ENCODE results near the gene SOAT1. TPM values are rescaled to one million over a fixed set of nuclear protein-coding genes. Genes with fewer than 3 reads are reported as not detected.

The SOAT1 gene
- total RNA-seq, 1 experiment from 2014 or later: 33.9 TPM

DNA sequence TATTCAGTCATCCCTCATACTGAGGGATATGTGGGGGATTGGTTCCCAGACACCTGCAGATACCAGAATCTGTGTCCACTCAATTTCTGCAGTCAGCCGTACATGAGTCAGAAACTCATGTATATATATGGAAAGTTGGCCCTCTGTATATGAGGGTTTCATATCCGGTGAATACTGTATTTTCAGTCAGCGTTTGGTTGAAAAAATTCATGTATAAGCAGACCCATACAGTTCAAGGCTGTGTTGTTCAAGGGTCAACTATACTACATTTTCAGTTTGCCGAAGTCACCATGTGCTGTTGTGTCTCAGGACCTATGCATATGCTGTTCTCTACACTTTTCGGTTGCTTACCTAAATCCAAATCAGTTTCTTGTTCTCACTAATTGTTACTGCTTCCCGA, 82.6 kb downstream of the SOAT1 start:
- no peak for DNase-seq (ENCODE audit: low read depth, low spot score)
- BruUV-seq (replicated peaks): no TSS peak
- CTCF ChIA-PET: no interaction called here
- RAD21 ChIA-PET (ENCODE audit: low non-redundant PET in 1 of 2, low total read pairs in 2 of 2, uncharacterized antibody in 2 of 2, unreplicated experiment in 2 of 2): no interaction called here
- Histone ChIP-seq H3K27ac (ENCODE audit: low read depth, low read length) (no peak overlapping the region), H3K9ac (ENCODE audit: low read length) (no peak overlapping the region), H2AFZ (ENCODE audit: low read depth, low read length, poor library complexity, severe bottlenecking) (no peak overlapping the region), H3K4me2 (ENCODE audit: low read length) (no peak overlapping the region), H3K36me3 (ENCODE audit: control insufficient read depth in 1 of 2, insufficient read depth in 2 of 2, low read length in 2 of 2) (no peaks in the 10 kb centered on the region), H4K20me1 (ENCODE audit: insufficient read depth) (no peaks in the 10 kb centered on the region), H3K4me1 (ENCODE audit: control insufficient read depth in 1 of 2, insufficient read depth in 2 of 2, low read length in 2 of 2) (no peaks in the 10 kb centered on the region), H3K79me2 (ENCODE audit: insufficient read depth, low read length) (no peaks in the 10 kb centered on the region), H3K27me3 (ENCODE audit: insufficient read depth, low read length) (no peaks in the 10 kb centered on the region), H3K9me2 (ENCODE audit: insufficient read depth) (no peaks in the 10 kb centered on the region), H3K4me3 (replicated peaks in 1 of 2; ENCODE audit: low read depth in 1 of 2, low read length in 2 of 2) (no peak overlapping the region), H3K9me3 (ENCODE audit: control insufficient read depth in 1 of 2, insufficient read depth in 1 of 2, low read depth in 1 of 2, low read length in 2 of 2) (no peaks in the 10 kb centered on the region)
- ATAC-seq: no peak
- POLR2A ChIA-PET: no interaction called here
- TF ChIP-seq YY1 (IDR thresholded peaks at IDR 0.05; ENCODE audit: extremely low read depth, insufficient replicate concordance, low read depth, low read length): no peak
- no peak for TF ChIP-seq SRF (IDR thresholded peaks at IDR 0.05; ENCODE audit: low read depth)
- no peak for TF ChIP-seq RAD21 (IDR thresholded peaks at IDR 0.05; ENCODE audit: low read depth)
- TF ChIP-seq, protein P1, sequence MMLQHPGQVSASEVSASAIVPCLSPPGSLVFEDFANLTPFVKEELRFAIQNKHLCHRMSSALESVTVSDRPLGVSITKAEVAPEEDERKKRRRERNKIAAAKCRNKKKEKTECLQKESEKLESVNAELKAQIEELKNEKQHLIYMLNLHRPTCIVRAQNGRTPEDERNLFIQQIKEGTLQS (IDR thresholded peaks at IDR 0.05): no peak
- no peak for TF ChIP-seq EZH2phosphoT487 (IDR thresholded peaks at IDR 0.05; ENCODE audit: borderline replicate concordance)
- no peak for TF ChIP-seq ELF1 (IDR thresholded peaks at IDR 0.05; ENCODE audit: borderline replicate concordance, low read depth)
- TF ChIP-seq, protein P2, sequence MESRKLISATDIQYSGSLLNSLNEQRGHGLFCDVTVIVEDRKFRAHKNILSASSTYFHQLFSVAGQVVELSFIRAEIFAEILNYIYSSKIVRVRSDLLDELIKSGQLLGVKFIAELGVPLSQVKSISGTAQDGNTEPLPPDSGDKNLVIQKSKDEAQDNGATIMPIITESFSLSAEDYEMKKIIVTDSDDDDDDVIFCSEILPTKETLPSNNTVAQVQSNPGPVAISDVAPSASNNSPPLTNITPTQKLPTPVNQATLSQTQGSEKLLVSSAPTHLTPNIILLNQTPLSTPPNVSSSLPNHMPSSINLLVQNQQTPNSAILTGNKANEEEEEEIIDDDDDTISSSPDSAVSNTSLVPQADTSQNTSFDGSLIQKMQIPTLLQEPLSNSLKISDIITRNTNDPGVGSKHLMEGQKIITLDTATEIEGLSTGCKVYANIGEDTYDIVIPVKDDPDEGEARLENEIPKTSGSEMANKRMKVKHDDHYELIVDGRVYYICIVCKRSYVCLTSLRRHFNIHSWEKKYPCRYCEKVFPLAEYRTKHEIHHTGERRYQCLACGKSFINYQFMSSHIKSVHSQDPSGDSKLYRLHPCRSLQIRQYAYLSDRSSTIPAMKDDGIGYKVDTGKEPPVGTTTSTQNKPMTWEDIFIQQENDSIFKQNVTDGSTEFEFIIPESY (IDR thresholded peaks at IDR 0.05; ENCODE audit: extremely low read depth, insufficient replicate concordance, low read length): no peak
- TF ChIP-seq, protein P3, sequence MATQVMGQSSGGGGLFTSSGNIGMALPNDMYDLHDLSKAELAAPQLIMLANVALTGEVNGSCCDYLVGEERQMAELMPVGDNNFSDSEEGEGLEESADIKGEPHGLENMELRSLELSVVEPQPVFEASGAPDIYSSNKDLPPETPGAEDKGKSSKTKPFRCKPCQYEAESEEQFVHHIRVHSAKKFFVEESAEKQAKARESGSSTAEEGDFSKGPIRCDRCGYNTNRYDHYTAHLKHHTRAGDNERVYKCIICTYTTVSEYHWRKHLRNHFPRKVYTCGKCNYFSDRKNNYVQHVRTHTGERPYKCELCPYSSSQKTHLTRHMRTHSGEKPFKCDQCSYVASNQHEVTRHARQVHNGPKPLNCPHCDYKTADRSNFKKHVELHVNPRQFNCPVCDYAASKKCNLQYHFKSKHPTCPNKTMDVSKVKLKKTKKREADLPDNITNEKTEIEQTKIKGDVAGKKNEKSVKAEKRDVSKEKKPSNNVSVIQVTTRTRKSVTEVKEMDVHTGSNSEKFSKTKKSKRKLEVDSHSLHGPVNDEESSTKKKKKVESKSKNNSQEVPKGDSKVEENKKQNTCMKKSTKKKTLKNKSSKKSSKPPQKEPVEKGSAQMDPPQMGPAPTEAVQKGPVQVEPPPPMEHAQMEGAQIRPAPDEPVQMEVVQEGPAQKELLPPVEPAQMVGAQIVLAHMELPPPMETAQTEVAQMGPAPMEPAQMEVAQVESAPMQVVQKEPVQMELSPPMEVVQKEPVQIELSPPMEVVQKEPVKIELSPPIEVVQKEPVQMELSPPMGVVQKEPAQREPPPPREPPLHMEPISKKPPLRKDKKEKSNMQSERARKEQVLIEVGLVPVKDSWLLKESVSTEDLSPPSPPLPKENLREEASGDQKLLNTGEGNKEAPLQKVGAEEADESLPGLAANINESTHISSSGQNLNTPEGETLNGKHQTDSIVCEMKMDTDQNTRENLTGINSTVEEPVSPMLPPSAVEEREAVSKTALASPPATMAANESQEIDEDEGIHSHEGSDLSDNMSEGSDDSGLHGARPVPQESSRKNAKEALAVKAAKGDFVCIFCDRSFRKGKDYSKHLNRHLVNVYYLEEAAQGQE (IDR thresholded peaks at IDR 0.05; ENCODE audit: low read depth): no peak
- TF ChIP-seq JUND (IDR thresholded peaks at IDR 0.05): no peak
- TF ChIP-seq ZNF274 (IDR thresholded peaks at IDR 0.05; ENCODE audit: low read depth, low read length): no peak
- TF ChIP-seq, protein P4, sequence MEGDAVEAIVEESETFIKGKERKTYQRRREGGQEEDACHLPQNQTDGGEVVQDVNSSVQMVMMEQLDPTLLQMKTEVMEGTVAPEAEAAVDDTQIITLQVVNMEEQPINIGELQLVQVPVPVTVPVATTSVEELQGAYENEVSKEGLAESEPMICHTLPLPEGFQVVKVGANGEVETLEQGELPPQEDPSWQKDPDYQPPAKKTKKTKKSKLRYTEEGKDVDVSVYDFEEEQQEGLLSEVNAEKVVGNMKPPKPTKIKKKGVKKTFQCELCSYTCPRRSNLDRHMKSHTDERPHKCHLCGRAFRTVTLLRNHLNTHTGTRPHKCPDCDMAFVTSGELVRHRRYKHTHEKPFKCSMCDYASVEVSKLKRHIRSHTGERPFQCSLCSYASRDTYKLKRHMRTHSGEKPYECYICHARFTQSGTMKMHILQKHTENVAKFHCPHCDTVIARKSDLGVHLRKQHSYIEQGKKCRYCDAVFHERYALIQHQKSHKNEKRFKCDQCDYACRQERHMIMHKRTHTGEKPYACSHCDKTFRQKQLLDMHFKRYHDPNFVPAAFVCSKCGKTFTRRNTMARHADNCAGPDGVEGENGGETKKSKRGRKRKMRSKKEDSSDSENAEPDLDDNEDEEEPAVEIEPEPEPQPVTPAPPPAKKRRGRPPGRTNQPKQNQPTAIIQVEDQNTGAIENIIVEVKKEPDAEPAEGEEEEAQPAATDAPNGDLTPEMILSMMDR (IDR thresholded peaks at IDR 0.05 in 2 of 3, conservative IDR thresholded peaks at IDR 0.05 in 1 of 3; ENCODE audit: borderline replicate concordance in 1 of 3, insufficient read depth in 1 of 3, low read depth in 2 of 3, low read length in 2 of 3): no peak
- no peak for TF ChIP-seq SP1 (IDR thresholded peaks at IDR 0.05; ENCODE audit: low read depth)
- TF ChIP-seq FOSL1 (IDR thresholded peaks at IDR 0.05; ENCODE audit: low read depth): no peak
- TF ChIP-seq CEBPB (IDR thresholded peaks at IDR 0.05; ENCODE audit: low read depth): no peak
- intact Hi-C loops (cut with micrococcal nuclease): no loop called here

Data from HCT116 (cell line).